ENCODE measurements around the gene AGBL3. TPM values are rescaled to one million over a fixed set of nuclear protein-coding genes. Genes with fewer than 3 reads are reported as not detected.

AGBL3 gene
- total and polyA plus RNA-seq, 2 of the 8 experiments (the other 6 are each of a cell fraction or from before 2014, with no cell fraction given): 1.1 to 1.9 TPM

DNA sequence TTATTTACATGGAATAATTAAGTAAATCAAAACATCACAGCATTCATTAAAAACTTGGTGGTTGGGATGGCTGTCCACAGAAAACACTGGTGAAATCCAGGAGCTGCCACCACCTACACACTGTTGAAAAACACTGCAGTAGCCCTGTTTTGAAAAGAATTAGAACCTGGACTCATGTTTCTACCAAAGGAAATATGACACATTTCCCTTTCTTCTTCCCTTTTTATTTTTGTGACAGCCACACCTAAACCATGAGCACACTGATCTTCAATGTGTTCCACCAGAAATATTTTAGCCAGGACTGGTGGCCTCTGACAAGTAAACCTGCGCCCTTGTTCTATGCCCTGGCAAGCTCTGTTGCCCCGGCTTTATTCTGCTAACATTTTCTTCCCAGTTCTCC, 164.8 kb downstream of the AGBL3 start:
- Histone ChIP-seq H3K36me3 (ENCODE audit: control insufficient read depth in 2 of 4, insufficient read depth in 4 of 4, low read length in 3 of 4) (no peaks in the 10 kb centered on the region), H2AK5ac (ENCODE audit: low read depth, low read length) (no peak overlapping the region), H2BK120ac (replicated peaks; ENCODE audit: low read depth, low read length) (no peak overlapping the region), H2BK12ac (ENCODE audit: low read depth, low read length) (no peak overlapping the region), H3K79me2 (ENCODE audit: control insufficient read depth in 1 of 2, insufficient read depth in 2 of 2, low read length in 2 of 2) (no peaks in the 10 kb centered on the region), H3K9me3 (ENCODE audit: insufficient read depth in 2 of 2, low read depth in 1 of 2, low read length in 1 of 2) (peaks cover 5 to 8% of the 10 kb centered on the region in 2 experiments; a peak in 2 of 4 replicates), H3K4me3 (ENCODE audit: extremely low read depth in 1 of 4, insufficient read depth in 2 of 4, low read depth in 3 of 4, low read length in 4 of 4) (no peak overlapping the region), H2AFZ (ENCODE audit: low read length) (no peak overlapping the region), H3K23me2 (ENCODE audit: low read depth, low read length) (no peaks in the 10 kb centered on the region), H3K18ac (ENCODE audit: extremely low read depth, low read length) (no peak overlapping the region), H3K14ac (ENCODE audit: insufficient read length) (no peak overlapping the region), H2BK20ac (ENCODE audit: low read length) (no peak overlapping the region), H2BK5ac (ENCODE audit: low read depth, low read length) (no peak overlapping the region), H4K8ac (ENCODE audit: extremely low read depth, insufficient read depth, low read length) (no peak overlapping the region), H3K4me2 (ENCODE audit: insufficient read depth in 1 of 2, low read depth in 2 of 2, low read length in 2 of 2) (no peak overlapping the region), H3K27ac (ENCODE audit: low read depth, low read length) (no peak overlapping the region), H3K4ac (replicated peaks; ENCODE audit: insufficient read length, low read depth, low read length) (no peak overlapping the region), H2BK15ac (ENCODE audit: low read length) (no peak overlapping the region), H3K9ac (replicated peaks in 1 of 4; ENCODE audit: extremely low read depth in 1 of 4, low read depth in 3 of 4, low read length in 3 of 4) (no peak overlapping the region), H3K23ac (ENCODE audit: insufficient read length) (no peak overlapping the region), H3K27me3 (replicated peaks in 1 of 4; ENCODE audit: control insufficient read depth in 3 of 4, extremely low read depth in 1 of 4, insufficient read depth in 3 of 4, low read length in 3 of 4) (no peaks in the 10 kb centered on the region), H4K20me1 (replicated peaks in 1 of 2; ENCODE audit: control insufficient read depth in 1 of 2, insufficient read depth in 2 of 2, low read length in 2 of 2) (no peaks in the 10 kb centered on the region), H3K4me1 (replicated peaks in 1 of 4; ENCODE audit: control insufficient read depth in 3 of 4, insufficient read depth in 4 of 4, low read length in 3 of 4) (no peaks in the 10 kb centered on the region), H3K56ac (replicated peaks; ENCODE audit: insufficient read length, low read depth, low read length) (no peak overlapping the region), H4K91ac (replicated peaks; ENCODE audit: insufficient read length, low read length) (no peak overlapping the region), H3K79me1 (ENCODE audit: low read depth, low read length) (no peaks in the 10 kb centered on the region), H4K5ac (ENCODE audit: insufficient read length, low read depth, low read length) (no peak overlapping the region)
- DNase-seq (ENCODE audit: low read depth in 1 of 2, low spot score in 2 of 2) (no peak), FAIRE-seq (no peak)
- 80% methylated on average over 2 of the region's 2 CpGs; no CpG with 5 or more reads in 1 of the 2 experiments for WGBS, 2 experiments (ENCODE audit: extremely low coverage in 1 of 2, insufficient coverage in 1 of 2, insufficient read length in 1 of 2, insufficient replicate concordance in 2 of 2, low coverage in 1 of 2, low lambda C conversion rate in 2 of 2, missing lambda C conversion rate in 1 of 2)
- CTCF ChIA-PET (ENCODE audit: partially characterized antibody): interaction anchor here (0.6 to 1.2 kb wide), 4 partner anchors 18 to 120 kb away, joined by 3 to 4 read pairs (median 4); no protein-coding TSS in a partner anchor
- POLR2A ChIA-PET (ENCODE audit: partially characterized antibody): no interaction called here
- no peak for TF ChIP-seq RFX5 (IDR thresholded peaks at IDR 0.05; ENCODE audit: borderline replicate concordance, low read depth, low read length)
- no peak for TF ChIP-seq FOSL1 (IDR thresholded peaks at IDR 0.05; ENCODE audit: insufficient read depth, low read depth, low read length)
- TF ChIP-seq, protein P1, sequence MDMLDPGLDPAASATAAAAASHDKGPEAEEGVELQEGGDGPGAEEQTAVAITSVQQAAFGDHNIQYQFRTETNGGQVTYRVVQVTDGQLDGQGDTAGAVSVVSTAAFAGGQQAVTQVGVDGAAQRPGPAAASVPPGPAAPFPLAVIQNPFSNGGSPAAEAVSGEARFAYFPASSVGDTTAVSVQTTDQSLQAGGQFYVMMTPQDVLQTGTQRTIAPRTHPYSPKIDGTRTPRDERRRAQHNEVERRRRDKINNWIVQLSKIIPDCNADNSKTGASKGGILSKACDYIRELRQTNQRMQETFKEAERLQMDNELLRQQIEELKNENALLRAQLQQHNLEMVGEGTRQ (IDR thresholded peaks at IDR 0.05; ENCODE audit: low read length): no peak
- TF ChIP-seq GTF2F1 (IDR thresholded peaks at IDR 0.05; ENCODE audit: borderline replicate concordance, low read depth, low read length): no peak
- TF ChIP-seq BACH1 (IDR thresholded peaks at IDR 0.05; ENCODE audit: low read length): no peak
- no peak for TF ChIP-seq RAD21 (IDR thresholded peaks at IDR 0.05 in 1 of 2, conservative IDR thresholded peaks at IDR 0.05 in 1 of 2; ENCODE audit: low read depth in 2 of 2, low read length in 2 of 2)
- TF ChIP-seq KDM4A (IDR thresholded peaks at IDR 0.05; ENCODE audit: low read depth, low read length, severe bottlenecking): no peak
- TF ChIP-seq SP4 (IDR thresholded peaks at IDR 0.05; ENCODE audit: low read length): no peak
- no peak for TF ChIP-seq KDM5A (IDR thresholded peaks at IDR 0.05; ENCODE audit: low read length)
- TF ChIP-seq, protein P2, sequence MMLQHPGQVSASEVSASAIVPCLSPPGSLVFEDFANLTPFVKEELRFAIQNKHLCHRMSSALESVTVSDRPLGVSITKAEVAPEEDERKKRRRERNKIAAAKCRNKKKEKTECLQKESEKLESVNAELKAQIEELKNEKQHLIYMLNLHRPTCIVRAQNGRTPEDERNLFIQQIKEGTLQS (IDR thresholded peaks at IDR 0.05; ENCODE audit: insufficient read depth, low read depth, low read length): no peak
- no peak for TF ChIP-seq CHD1 (IDR thresholded peaks at IDR 0.05; ENCODE audit: low read depth, low read length)
- TF ChIP-seq RXRA (IDR thresholded peaks at IDR 0.05; ENCODE audit: insufficient read depth, low read depth, low read length): no peak
- no peak for TF ChIP-seq SRF (IDR thresholded peaks at IDR 0.05; ENCODE audit: low read depth, low read length)

All from H1 (cell line).